Measurements from ENCODE around the gene FLYWCH1.

DNA sequence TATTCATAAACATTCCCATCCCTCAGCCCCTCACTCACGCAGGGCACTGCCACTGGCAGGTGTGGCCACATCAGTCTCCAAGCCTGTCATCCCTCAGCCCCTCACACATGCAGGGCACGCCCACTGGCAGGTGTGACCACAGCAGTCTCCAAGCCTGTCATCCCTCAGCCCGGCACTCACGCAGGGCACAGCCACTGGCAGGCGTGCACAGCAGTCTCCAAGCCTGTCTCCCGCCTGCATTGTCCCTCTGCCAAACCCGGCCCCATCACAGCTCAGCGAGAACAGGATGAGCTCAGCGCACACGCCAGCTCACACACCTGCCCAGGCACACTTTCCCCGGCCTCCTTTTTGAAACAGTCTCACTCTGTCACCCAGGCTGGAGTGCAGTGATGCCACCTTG lies 40.9 kb downstream of the FLYWCH1 start:
- TF ChIP-seq, protein P1, sequence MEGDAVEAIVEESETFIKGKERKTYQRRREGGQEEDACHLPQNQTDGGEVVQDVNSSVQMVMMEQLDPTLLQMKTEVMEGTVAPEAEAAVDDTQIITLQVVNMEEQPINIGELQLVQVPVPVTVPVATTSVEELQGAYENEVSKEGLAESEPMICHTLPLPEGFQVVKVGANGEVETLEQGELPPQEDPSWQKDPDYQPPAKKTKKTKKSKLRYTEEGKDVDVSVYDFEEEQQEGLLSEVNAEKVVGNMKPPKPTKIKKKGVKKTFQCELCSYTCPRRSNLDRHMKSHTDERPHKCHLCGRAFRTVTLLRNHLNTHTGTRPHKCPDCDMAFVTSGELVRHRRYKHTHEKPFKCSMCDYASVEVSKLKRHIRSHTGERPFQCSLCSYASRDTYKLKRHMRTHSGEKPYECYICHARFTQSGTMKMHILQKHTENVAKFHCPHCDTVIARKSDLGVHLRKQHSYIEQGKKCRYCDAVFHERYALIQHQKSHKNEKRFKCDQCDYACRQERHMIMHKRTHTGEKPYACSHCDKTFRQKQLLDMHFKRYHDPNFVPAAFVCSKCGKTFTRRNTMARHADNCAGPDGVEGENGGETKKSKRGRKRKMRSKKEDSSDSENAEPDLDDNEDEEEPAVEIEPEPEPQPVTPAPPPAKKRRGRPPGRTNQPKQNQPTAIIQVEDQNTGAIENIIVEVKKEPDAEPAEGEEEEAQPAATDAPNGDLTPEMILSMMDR (IDR thresholded peaks at IDR 0.05): no peak
- TF ChIP-seq POLR2A (IDR thresholded peaks at IDR 0.05): no peak
